HG02973 (cell line): ENCODE results near the gene DENND1B.

Source experiments
- ATAC-seq: cut with Tn5 transposase; IDR thresholded peaks from one replicate; pipeline ENCODE4 v1.9.1; 2021; ENCODE audit warnings: moderate library complexity; ENCODE audit not compliant: unreplicated experiment

DENND1B gene

DNA sequence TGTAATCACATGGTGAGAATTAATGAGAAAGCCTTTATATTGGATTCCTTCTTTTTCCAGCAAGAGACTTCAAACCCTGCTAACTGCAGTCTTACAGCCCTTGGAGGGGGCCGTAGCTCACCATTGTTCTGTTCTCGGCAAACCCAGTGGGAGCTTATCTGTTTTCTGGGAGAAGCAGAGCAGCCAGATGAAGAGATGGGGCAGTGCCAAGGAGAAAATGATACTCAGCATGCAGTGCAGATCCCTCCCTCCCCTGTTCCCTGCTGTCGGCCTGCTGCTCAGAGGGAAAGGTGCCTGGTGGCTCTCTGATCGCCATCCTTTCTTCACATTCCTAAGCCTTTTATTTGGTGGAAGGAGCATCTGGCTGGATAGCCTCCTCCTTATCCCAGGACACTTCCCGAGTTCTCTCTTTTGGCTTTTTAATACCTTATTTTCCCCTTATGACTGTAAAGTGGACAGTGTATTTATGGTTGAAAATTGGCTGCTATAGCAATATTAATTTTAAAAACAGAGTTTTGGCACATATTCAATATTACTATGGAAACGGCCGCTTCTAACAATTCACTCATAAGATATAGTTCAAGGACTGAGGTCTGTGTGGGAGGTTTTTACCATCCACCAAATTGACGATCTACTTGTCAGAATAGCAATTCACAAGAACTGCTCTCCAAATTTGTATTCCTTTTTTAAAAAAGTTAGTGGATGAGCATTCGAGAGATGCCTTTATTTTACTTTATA is 303.9 kb downstream of the DENND1B start:
- ATAC-seq = no peak

DNA sequence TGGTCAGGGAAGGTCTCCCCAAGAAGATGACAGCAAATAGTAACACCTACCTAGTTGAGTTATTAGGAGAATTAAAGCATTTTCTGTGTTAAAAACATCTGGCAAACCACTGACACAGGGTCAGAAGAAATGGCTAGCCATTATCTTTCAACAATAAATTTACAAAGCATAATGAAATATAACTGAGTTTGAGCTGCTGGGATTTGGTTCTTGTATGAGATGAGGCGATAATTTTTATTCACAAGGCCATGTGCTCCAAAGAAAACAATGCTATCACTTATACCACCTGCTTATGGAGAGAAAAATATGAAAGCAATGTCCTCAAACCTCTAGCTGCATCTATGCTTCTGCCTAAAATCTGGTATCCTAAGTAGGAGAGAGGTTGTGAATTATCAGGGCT is 304.9 kb downstream of the DENND1B start:
- ATAC-seq = no peak

DNA sequence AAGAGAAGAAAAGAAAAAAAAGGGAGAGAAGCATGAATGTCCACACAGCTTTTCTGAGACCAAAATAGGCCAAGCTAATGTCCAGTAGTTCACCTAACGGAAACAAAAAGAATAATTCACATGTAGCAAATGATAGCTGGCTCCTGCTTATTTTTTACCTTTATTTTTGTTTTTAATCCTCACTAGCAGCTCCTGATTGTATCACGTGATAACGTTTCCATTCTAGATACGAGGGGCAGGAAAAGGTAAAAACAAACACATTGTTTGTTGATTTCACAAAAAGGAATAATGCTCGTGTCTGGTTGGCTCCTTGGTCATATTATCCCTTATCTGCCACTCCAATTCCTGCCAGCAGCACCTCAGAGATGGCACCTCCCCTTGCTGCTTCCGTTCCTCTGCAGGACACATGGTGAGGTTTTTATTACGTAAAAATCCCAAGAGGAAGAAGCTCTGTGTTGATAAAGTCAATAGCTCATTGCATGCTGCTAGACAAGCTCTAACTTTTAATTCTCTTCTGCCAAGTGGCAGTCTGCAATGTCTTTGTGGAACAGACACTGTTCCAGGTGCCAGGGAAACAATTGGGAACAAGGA is 305.6 kb downstream of the DENND1B start:
- ATAC-seq = no peak

DNA sequence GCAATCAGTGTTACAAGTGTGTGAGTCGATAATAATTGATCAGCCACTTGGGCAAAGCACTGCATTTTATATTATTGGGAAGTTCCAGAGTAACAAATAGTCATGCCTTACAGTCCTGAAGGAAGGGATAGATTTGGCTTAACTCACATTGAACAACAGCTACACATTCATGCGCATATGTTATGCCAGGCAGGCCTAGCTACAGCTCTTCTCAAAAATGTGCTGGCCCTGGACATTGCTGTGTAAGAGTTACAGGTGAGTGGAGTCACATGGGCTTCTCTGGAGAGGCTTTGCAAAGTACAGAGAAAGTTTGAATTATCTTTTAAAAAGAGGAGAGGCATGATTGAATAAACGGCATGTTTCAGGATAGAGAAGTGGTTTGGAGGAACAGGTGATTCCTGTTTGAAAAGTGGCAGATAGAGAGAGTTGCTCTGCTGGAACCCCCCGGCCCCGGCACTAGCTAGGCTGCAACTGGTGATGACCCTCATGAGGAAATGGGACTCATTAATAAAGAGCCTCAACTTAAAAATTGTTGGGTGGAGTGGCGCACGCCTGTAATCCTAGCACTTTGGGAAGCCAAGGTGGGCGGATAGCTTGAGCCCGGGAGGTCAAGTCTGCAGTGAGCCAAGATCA is 306.6 kb downstream of the DENND1B start:
- no peak for ATAC-seq

DNA sequence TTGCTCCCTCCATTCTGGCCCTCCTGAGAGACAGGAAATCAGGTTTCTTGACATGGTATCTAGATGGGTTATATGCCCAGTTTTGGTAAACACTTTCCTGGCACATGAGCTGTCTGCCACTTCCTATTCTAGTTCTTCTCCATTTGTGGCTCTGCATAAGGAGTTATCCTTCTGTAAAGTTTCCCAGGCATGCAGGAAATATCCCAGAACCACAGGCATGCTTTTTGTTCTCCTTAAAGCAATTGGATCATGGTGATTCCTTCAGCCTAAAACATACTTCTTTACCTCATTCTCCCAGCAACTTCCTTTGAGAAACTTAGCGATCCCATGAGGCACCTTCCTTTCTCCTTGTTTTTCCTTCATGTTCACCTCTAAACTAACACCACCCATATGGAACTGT is 307.4 kb downstream of the DENND1B start:
- ATAC-seq = no peak

DNA sequence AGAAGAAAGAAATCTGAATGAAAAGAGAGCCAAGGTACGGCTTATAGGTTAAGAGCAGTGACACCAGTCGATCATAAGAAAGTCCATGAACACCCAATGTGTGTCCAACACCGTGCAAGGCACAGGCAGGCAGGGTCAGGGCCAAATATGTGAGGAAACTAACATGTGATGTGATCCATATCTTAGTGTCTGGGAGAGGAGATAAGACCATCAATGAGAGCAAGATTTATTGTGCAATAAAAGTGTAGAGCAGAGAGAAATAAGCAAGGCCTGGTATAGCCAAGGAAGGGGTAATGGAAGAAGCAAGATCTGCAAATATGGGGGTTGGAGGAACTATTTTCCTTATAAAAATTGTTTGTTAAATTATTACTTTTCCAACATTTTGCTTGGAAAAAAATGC is 308.5 kb downstream of the DENND1B start:
- ATAC-seq = no peak

DNA sequence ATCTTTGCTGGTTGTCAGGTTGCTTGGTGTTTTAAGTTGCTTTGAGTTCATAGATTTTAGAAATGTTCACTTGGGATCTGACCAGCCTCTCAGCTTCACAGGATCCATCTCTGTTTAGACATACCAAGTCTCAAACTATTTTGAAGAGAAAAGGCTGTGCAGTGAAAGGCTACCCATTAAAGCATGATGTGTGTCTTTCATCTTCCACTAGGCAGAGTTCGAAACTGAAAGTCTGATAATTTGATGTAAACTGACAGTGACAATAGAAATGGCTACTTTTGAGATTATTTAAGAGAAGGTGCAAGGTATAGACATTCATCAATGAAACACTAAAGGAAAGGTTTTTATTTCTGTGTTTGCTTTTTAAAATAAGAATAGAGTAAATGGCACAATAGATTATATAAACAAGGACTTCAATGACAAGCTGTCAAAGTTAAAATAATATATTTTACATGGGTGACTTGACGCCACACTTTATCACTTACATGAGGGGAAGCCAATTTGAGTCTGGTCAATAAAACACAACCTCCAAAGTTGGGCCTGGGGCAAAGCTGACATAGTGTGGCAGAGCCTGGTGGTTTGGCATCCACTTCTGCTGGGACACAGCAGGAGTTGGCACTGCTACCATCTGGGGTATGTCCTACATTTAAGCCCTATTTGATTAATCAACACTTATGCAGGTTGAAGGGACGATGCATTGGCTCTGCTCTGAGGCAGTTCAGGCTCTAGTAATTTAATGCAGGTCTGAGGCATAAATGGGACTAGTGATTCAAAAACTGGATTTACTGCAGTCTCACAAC is 309.6 kb downstream of the DENND1B start:
- ATAC-seq = no peak

DNA sequence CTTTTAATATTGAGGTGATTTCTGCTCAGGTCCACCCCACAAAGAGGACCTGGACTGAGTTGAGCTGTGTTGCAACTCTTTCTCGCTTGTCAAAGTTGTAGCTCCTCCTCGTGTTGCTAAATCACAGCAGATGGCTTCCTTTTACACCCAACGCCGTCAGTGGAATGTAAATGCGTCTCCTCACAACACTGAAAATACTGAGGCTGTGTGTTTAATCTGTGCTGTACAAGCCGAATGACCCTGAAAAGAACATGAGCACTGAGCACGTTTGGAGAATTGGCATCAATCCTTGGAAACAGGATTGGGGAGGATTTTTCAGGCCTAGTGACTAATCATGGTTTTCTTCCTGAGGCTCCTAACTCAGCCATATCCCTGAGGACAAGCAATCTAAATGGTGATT is 311.2 kb downstream of the DENND1B start:
- no peak for ATAC-seq

DNA sequence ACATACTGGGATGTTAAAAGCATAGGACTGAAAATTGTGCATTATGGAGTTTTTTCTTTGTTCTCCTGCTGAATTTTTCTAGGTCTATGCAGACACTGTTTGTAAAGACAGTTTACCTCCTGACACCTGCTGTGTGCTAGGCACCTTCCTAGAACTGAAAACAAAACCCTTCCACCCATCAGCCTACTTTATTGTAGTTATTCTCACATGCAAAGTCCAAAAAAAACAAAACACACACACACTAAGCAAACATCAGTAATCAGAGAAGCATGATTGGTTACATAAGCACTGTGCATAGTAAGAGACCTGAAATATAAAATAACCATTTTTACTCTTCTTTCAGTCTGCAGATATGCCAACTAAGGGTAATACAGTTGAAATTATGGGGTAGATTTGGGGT is 312.1 kb downstream of the DENND1B start:
- ATAC-seq = no peak

DNA sequence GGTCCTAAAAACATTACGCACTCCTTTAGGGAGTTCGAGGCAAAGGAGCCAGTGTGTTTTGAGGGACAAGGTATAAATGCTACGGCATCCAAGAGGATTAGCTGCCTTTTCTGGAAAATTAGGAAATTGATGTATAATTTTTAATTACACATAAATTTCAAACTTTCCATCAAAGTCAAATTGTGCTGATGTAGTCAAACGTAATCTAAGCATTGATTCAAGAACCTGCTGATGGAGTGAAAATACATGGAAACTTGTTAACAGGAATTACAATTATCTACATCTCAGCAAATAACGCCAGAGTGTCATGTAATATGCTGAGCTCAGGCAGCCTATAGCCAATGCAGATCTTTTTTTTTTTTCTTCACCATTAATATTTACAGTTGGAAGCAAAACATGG is 312.7 kb downstream of the DENND1B start:
- ATAC-seq = no peak
